SHP77 treated with DMSO at 0.1 percent for 48 hours (cell line): ENCODE data around the gene EDNRA.
"Not testable (repeated sequence)": the region's sequence is repeated elsewhere in the genome, so short reads cannot be mapped to it uniquely, and the experiment has no call there.

Source experiments
- DNase-seq: peaks from one replicate; lab custom pipeline; 2025; lab: John Stamatoyannopoulos, UW

Gene EDNRA

GRCh38 chr4:147480891-147481576, at the start of gene EDNRA:
EDNRA (plus strand) TSS chr4:147481097; CDS start chr4:147485682, 4,585 bp downstream.
- no peak for DNase-seq

- DNase-seq = not testable (repeated sequence)
Measured at GRCh38 chr4:147434370-147434769, 46.5 kb upstream of the EDNRA start.

- DNase-seq = no peak
Measured at GRCh38 chr4:147440442-147440841, 40.5 kb upstream of the EDNRA start.

- DNase-seq = no peak
Measured at GRCh38 chr4:147447786-147448185, 33.1 kb upstream of the EDNRA start.

- DNase-seq = no peak
Measured at GRCh38 chr4:147453561-147454141, 27.2 kb upstream of the EDNRA start.

GRCh38 chr4:147456706-147457105, 24.2 kb upstream of the EDNRA start:
- no peak for DNase-seq

GRCh38 chr4:147461161-147461560, 19.7 kb upstream of the EDNRA start:
- no peak for DNase-seq

- DNase-seq = no peak
Measured at GRCh38 chr4:147463065-147463464, 17.8 kb upstream of the EDNRA start.

GRCh38 chr4:147465461-147465860, 15.4 kb upstream of the EDNRA start:
- DNase-seq = no peak

GRCh38 chr4:147477439-147477838, 3.5 kb upstream of the EDNRA start:
- DNase-seq = no peak

GRCh38 chr4:147479376-147479775, 1.5 kb upstream of the EDNRA start:
- DNase-seq = no peak

- DNase-seq = no peak
Measured at GRCh38 chr4:147479786-147480185, 1.1 kb upstream of the EDNRA start.

- DNase-seq = no peak
Measured at GRCh38 chr4:147480502-147480890, 401 bp upstream of the EDNRA start.

GRCh38 chr4:147481577-147482109, 746 bp downstream of the EDNRA start:
- no peak for DNase-seq

GRCh38 chr4:147482281-147482680, 1.4 kb downstream of the EDNRA start:
- DNase-seq = no peak

- DNase-seq = no peak
Measured at GRCh38 chr4:147485167-147485566, 4.3 kb downstream of the EDNRA start.

- DNase-seq = no peak
Measured at GRCh38 chr4:147487616-147488015, 6.7 kb downstream of the EDNRA start.

- no peak for DNase-seq
Measured at GRCh38 chr4:147488556-147488955, 7.7 kb downstream of the EDNRA start.

GRCh38 chr4:147491086-147491485, 10.2 kb downstream of the EDNRA start:
- DNase-seq = no peak

GRCh38 chr4:147492306-147492705, 11.4 kb downstream of the EDNRA start:
- no peak for DNase-seq

- no peak for DNase-seq
Measured at GRCh38 chr4:147492761-147493160, 11.9 kb downstream of the EDNRA start.

- DNase-seq = no peak
Measured at GRCh38 chr4:147493307-147493706, 12.4 kb downstream of the EDNRA start.

GRCh38 chr4:147494301-147494700, 13.4 kb downstream of the EDNRA start:
- DNase-seq = no peak

- DNase-seq = no peak
Measured at GRCh38 chr4:147496500-147496899, 15.6 kb downstream of the EDNRA start.
